OCI-LY3 (cell line): ENCODE data around the gene KCNJ4.
"Not testable (repeated sequence)": the region's sequence is repeated elsewhere in the genome, so short reads cannot be mapped to it uniquely, and the experiment has no call there.

Experiments
- H2AFZ ChIP-seq: fragments of 200-600, 300-600 bp; shearing (Covaris generic); 2 replicates; pipeline ENCODE4 v1.6.0; 2014; ENCODE audit warnings: antibody characterized with exemption, low read depth, low read length
- H3K27ac ChIP-seq: fragments of 200-600, 300-600 bp; sonication (generic); 2 replicates; pipeline ENCODE4 v1.5.1; 2014; ENCODE audit warnings: mild to moderate bottlenecking, low read length, moderate library complexity, mixed read lengths
- H3K27me3 ChIP-seq: fragments of 200-600, 300-600 bp; sonication (generic); 2 replicates; pipeline ENCODE4 v1.6.1; 2014; ENCODE audit warnings: low read depth, low read length, mixed read lengths
- H3K36me3 ChIP-seq: fragments of 200-600, 300-600 bp; sonication (generic); replicated peaks from 2 replicates; pipeline ENCODE3; 2014; ENCODE audit warnings: low read depth, low read length, mixed read lengths
- H3K4me1 ChIP-seq: fragments of 300-600, 200-600 bp; sonication (generic); 2 replicates; pipeline ENCODE4 v1.6.1; 2014; ENCODE audit warnings: low read length, mixed read lengths
- H3K4me2 ChIP-seq: fragments of 200-600, 300-600 bp; sonication (generic); 2 replicates; pipeline ENCODE4 v1.6.1; 2014; ENCODE audit warnings: low read length, mixed read lengths
- H3K4me3 ChIP-seq: fragments of 300-600, 200-600 bp; sonication (generic); 2 replicates; pipeline ENCODE4 v1.5.1; 2014; ENCODE audit warnings: antibody characterized with exemption, mild to moderate bottlenecking, low read length, moderate library complexity
- H3K79me2 ChIP-seq: fragments of 300-600, 200-600 bp; shearing (Covaris generic); 2 replicates; pipeline ENCODE4 v1.6.1; 2014; ENCODE audit warnings: mild to moderate bottlenecking, low read length, mixed read lengths
- H3K9ac ChIP-seq: fragments of 300-600, 200-600 bp; shearing (Covaris generic); 2 replicates; pipeline ENCODE4 v1.6.0; 2014; ENCODE audit warnings: mild to moderate bottlenecking, low read length, moderate library complexity
- H3K9me3 ChIP-seq: fragments of 200-600, 300-600 bp; shearing (Covaris generic); 2 replicates; pipeline ENCODE4 v1.6.1; 2014; ENCODE audit warnings: low read length, mixed read lengths; ENCODE audit not compliant: insufficient read depth
- H4K20me1 ChIP-seq: fragments of 200-600, 300-600 bp; sonication (generic); 2 replicates; pipeline ENCODE4 v1.6.1; 2016; ENCODE audit warnings: low read length, mixed read lengths; ENCODE audit not compliant: insufficient read depth
- CTCF ChIP-seq: fragments of 200-600, 300-600 bp; sonication (generic); IDR thresholded peaks from 2 replicates; pipeline ENCODE4 v1.5.1; 2014; ENCODE audit warnings: antibody characterized with exemption, low read length, low read depth
- EZH2phosphoT487 ChIP-seq: fragments of 200-600 bp; shearing (Covaris generic); IDR thresholded peaks from 2 replicates; pipeline ENCODE4 v1.6.1; 2018; ENCODE audit warnings: antibody characterized with exemption, mixed run types, low read depth

The KCNJ4 gene

GRCh38 chr22:38389428-38389818, 65.6 kb downstream of the KCNJ4 start:
- not testable (repeated sequence) for H3K36me3 ChIP-seq, H3K9me3 ChIP-seq, H2AFZ ChIP-seq, H3K27me3 ChIP-seq
- Histone ChIP-seq H3K4me1 (peaks cover 79% of the 10 kb centered on the region), H3K4me3 (peak overlapping the region; percentile 95), H3K9ac (peak overlapping the region; percentile 55; the same call in 1 of the 2 replicates), H4K20me1 (peaks cover 53% of the 10 kb centered on the region), H3K4me2 (peak overlapping the region; percentile 64), H3K27ac (peak overlapping the region; percentile 90), H3K79me2 (peaks cover 89% of the 10 kb centered on the region)

GRCh38 chr22:38388506-38389427, 66.2 kb downstream of the KCNJ4 start:
- Histone ChIP-seq H3K4me3 (peak overlapping the region; percentile 95), H4K20me1 (peaks cover 56% of the 10 kb centered on the region), H3K79me2 (peaks cover 85% of the 10 kb centered on the region), H3K4me1 (peaks cover 73% of the 10 kb centered on the region), H3K27ac (peak overlapping the region; percentile 90), H3K9ac (peak overlapping the region; percentile 55; the same call in 1 of the 2 replicates), H3K4me2 (peak overlapping the region; percentile 80)
- H2AFZ ChIP-seq, H3K9me3 ChIP-seq, H3K27me3 ChIP-seq, H3K36me3 ChIP-seq: not testable (repeated sequence)

GRCh38 chr22:38386918-38387317, 68.1 kb downstream of the KCNJ4 start:
- Histone ChIP-seq H3K4me3 (peak overlapping the region; percentile 65), H3K27ac (peak overlapping the region; percentile 28), H3K9ac (peak overlapping the region; percentile 12; the same call in 1 of the 2 replicates), H3K36me3 (peaks cover 11% of the 10 kb centered on the region), H3K79me2 (peaks cover 85% of the 10 kb centered on the region), H4K20me1 (peaks cover 74% of the 10 kb centered on the region), H3K4me1 (peaks cover 59% of the 10 kb centered on the region), H3K4me2 (peak overlapping the region; percentile 80)
- H3K9me3 ChIP-seq, H2AFZ ChIP-seq, H3K27me3 ChIP-seq: not testable (repeated sequence)

GRCh38 chr22:38383417-38383816, 71.6 kb downstream of the KCNJ4 start:
- Histone ChIP-seq H3K4me1 (peaks cover 24% of the 10 kb centered on the region), H3K27me3 (no peaks in the 10 kb centered on the region), H3K4me2 (no peak overlapping the region), H3K4me3 (no peak overlapping the region), H3K36me3 (peaks cover 14% of the 10 kb centered on the region), H3K9ac (no peak overlapping the region), H3K9me3 (no peaks in the 10 kb centered on the region), H3K79me2 (peaks cover 81% of the 10 kb centered on the region), H4K20me1 (peaks cover 71% of the 10 kb centered on the region), H2AFZ (no peak overlapping the region), H3K27ac (no peak overlapping the region)
- TF ChIP-seq EZH2phosphoT487 (no peak), CTCF (no peak)

DNA sequence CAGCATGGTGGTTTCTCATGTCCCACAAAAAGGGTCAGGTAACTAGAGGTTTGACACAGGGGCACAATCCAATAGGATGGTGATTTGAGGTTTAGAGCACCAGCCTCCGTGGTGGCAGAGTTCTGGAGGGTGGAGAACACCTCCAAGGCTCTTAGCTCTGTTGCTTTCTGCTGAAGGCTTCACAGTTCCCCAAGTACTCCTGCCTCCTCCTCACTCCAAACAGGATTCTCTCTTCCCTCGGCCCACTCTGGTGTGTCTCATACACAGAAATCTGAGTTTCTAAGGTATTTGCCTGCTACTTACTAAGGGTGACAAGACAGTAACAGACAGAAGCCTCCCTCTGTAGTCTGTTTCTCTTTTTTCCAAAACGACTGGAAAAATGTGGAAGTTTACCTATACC, 73.6 kb downstream of the KCNJ4 start:
- not testable (repeated sequence) for H3K4me3 ChIP-seq, H3K9me3 ChIP-seq

More for the DNA sequence above, 73.6 kb downstream of the KCNJ4 start:
- H3K27me3 ChIP-seq, H3K4me2 ChIP-seq, H2AFZ ChIP-seq, H3K27ac ChIP-seq, H3K9ac ChIP-seq, H3K4me1 ChIP-seq: not testable (repeated sequence)
- H3K36me3 ChIP-seq: peaks cover 14% of the 10 kb centered on the region
- H4K20me1 ChIP-seq: peaks cover 58% of the 10 kb centered on the region
- H3K79me2 ChIP-seq: peaks cover 66% of the 10 kb centered on the region
